ENCODE measurements around the gene PHLPP1.

GRCh38 chr18:62751977-62752376, 36.6 kb downstream of the PHLPP1 start:
- TF ChIP-seq TSHZ2 (CRISPR knock-in tag; IDR thresholded peaks at IDR 0.05) = no peak
- TF ChIP-seq RARB (CRISPR knock-in tag; IDR thresholded peaks at IDR 0.05) = no peak
- TF ChIP-seq CSRNP3 (CRISPR knock-in tag; IDR thresholded peaks at IDR 0.05) = no peak
- TF ChIP-seq ZC3H10 (CRISPR knock-in tag; IDR thresholded peaks at IDR 0.05) = no peak
- TF ChIP-seq ISL1 (CRISPR knock-in tag; IDR thresholded peaks at IDR 0.05) = no peak
- TF ChIP-seq ZFP3 (CRISPR knock-in tag; IDR thresholded peaks at IDR 0.05) = no peak
- no peak for TF ChIP-seq ZFP30 (CRISPR knock-in tag; IDR thresholded peaks at IDR 0.05)
- TF ChIP-seq ZNF70 (CRISPR knock-in tag; IDR thresholded peaks at IDR 0.05) = no peak

All from SK-N-SH treated with all-trans-retinoic acid at 6 μM for 48 hours (cell line).